ENCODE data around the gene ZNF93.

- TF ChIP-seq CTCF (IDR thresholded peaks at IDR 0.05; ENCODE audit: borderline replicate concordance, extremely low read depth, low read length, poor library complexity, severe bottlenecking) (no peak), EZH2 (IDR thresholded peaks at IDR 0.05; ENCODE audit: borderline replicate concordance, low read depth, low read length, severe bottlenecking) (no peak)
Measured at GRCh38 chr19:19914596-19914995, 13.8 kb downstream of the ZNF93 start.

Data from DND-41 (cell line).